GM21786 (cell line): ENCODE data around the gene FCGR1A.
"Not testable (repeated sequence)": the region's sequence is repeated elsewhere in the genome, so short reads cannot be mapped to it uniquely, and the experiment has no call there.

ENCODE experiments used
- ATAC-seq: cut with Tn5 transposase; IDR thresholded peaks from one replicate; pipeline ENCODE4 v1.9.1; 2021; ENCODE audit not compliant: unreplicated experiment

FCGR1A gene

DNA sequence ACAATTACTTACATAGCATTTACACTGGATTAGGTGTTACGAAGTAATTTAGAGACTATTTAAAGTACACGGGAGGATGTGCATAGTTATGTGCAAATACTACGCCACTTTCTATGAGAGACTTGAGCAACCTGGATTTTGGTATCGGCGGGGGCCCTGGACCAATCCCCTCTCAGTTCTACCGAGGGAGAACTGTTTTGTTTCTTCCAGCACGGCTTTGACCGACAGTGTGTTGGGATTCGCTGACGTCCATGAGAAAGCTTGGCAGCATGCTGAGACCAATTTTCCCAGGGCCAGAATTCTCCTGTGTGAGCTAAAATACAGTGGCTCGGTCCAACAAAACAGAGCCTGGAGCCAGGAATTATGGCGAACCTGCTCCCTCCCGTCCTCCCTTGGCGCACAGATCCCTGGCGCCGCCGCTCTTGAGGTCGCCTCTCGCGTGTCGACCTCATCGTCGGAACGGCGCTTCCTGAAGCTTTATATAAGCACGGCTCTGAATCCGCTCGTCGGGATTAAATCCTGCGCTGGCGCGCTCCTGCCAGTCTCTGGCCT lies 49.3 kb downstream of the FCGR1A start:
- not testable (repeated sequence) for ATAC-seq

- ATAC-seq = peak; percentile 58
Observed at GRCh38 chr1:149832316-149833126, 50.0 kb downstream of the FCGR1A start.

GRCh38 chr1:149833144-149833543 lies 50.6 kb downstream of the FCGR1A start:
- peak; percentile 9 for ATAC-seq

DNA sequence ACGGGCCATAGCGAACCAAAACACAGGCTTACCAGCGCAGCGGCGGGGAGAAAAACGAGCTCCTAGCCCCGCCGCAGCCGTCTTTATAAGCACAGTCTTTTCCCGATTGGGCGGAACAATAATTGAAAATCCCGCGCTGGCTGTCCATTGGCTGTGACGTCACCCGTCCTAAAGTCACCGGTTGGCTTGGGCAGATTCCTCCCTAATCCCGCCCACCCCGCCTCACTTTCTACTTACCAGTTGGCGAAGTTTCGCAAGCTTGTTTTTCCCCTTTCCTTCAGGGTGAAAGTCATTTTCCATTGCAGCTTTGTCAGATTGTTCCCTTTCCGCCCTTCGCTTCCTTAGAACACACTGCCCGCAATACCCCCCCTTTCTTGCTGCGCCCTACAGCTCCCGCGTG lies 58.7 kb downstream of the FCGR1A start:
- ATAC-seq = not testable (repeated sequence)
